Hepatocyte (in vitro differentiated cells): ENCODE measurements around the gene ADAMTSL5.

Experiments used
- CTCF ChIP-seq: fragments of 200-600 bp; sonication (generic); IDR thresholded peaks from 2 replicates; pipeline ENCODE4 v1.5.1; 2016; ENCODE audit warnings: antibody characterized with exemption, mild to moderate bottlenecking; ENCODE audit not compliant: poor library complexity
- EZH2 ChIP-seq: fragments of 200-600 bp; sonication (generic); IDR thresholded peaks from 2 replicates; pipeline ENCODE4 v1.6.1; 2016; ENCODE audit warnings: antibody characterized with exemption, mild to moderate bottlenecking, borderline replicate concordance

- no peak for TF ChIP-seq EZH2
- TF ChIP-seq CTCF = no peak
Observed at GRCh38 chr19:1528596-1529429, 16.0 kb upstream of the ADAMTSL5 start.
